GM21515 (cell line): Measurements from ENCODE around the gene INPP5E.
A peak's percentile ranks its signal among the peaks of the same experiment; 100 is the strongest.

ENCODE experiments used
- ATAC-seq: cut with Tn5 transposase; IDR thresholded peaks from one replicate; pipeline ENCODE4 v1.9.1; 2021; ENCODE audit not compliant: unreplicated experiment

INPP5E gene

DNA sequence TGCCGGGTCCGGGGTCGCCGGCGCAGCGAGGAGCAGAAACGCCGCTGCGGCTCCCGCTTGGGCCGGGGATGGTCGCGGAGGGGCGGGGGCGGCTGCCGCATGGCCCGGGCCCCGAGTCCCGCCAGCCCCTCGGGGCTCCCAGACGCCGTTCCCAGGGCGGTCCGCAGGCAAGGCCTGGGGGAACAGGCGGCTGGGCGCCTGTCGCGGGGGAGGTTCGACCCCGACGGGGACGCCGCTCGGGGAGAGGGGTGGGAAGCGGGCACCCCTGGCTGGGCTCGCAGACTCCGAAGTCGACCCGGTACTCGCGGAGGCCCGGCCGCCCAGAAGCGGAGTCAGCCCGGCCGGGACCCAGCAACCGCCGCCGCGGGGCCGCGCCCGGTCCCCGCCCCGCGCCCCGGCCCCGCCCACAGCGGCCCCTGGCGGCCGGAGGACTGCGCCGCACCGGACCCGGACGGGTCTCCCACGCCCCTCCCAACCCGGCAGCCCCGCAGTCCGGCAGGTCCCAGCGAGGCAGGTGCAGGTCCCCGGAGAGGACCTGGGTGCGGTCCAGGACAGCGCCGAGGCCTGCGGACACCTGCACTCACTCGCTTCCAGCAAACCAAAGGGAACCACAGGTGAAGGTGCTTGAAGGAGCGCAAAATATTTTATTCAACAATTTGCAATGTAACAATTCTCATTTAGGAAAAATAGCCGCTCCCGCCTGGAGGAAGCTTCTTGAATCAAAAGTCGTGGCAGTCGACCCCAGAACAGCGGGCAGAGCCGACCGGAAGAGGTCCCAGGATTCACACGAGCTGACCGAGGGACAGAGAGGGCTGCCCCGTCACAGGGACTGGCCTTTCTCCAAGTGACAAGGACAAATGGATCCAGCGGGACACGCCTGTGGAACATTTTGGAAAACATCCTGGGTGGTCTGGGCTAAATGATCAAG, at the start of gene INPP5E:
Gene INPP5E (minus strand): TSS at position 365 of the 928 bp plus-strand sequence. CDS start 426 bp downstream, outside the sequence.
- ATAC-seq = peak; percentile 59

DNA sequence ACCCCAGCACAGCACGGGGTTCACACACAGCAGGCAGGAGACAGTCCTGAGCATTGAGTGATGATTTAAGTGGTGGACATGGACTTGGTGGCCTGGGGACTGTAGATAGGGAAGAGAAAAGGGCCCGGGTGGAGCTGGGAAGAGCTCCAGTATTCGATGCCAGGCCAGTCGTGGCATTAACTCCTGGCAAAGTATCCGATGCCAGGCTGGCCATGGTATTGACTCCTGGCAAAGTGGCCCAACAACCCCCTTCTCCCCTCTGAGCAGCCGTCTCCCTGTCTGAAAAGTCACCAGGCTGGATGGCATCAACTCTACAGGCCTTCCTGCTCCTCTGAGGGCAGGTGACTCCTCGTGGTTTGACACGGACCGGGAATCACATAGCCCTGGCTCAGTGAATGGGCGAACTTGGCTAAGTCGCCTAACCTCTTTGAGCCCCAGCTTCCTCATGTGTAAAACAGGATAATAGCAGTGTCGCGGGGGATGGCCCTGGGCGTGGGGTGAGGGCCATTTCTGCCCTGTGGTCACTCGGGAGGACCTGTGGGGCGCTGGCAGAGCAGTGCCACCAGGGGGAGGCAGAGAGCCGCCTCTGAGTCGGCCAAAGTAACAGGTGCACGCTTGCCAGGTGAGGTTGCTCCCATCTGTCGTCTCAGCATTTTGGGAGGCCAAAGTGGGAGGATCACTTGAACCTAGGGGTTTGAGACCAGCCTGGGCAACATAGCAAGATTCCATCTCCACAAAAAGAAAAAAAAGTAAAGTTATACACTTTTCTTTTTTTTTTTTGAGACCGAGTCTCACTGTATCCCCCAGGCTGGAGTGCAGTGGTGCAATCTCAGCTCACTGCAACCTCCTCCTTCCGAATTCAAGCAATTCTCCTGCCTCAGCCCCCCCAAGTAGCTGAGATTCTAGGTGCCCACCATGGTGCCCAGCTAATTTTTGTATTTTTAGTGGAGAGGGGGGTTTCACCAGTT, 48.9 kb upstream of the INPP5E start:
- ATAC-seq = no peak

GRCh38 chr9:136487672-136488071, 48.0 kb upstream of the INPP5E start:
- no peak for ATAC-seq

DNA sequence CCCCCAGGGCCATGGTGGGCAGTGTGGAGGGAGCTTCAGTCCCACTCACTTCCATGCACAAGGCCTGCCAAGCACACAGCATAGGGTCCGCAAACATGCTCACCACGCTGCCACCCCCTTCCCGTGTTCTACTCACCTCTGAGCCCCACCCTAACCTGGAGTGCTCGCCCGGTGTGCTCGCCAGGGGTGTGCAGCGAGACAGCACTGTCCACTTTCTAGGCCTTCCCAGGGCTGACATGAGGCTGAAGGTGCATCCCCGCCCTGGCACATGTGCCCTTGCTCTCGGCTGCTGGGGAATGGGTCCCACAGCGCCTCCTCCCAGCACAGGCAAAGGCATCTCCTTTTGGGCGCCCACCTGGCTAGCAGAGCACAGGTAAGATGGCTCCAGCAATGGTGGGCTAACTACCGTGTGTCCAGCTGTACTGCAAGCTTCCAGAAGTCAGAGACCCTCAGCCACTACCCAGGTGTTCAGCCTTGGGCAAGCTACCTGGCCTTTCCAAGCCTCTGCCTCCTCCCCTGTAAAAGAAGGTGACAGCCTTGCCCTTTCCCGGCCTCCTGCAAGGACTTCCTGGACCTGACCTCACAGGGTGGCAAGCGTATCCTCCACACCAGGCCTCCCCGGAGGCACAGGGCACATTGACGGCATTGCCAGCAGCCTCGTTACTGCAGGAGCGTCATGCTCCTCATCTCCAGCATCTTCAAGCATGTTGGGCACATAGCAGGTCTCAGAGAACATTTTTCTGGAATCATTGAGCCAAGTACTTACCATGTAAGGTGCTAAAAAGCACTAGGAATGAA, 47.4 kb upstream of the INPP5E start:
- ATAC-seq = no peak

GRCh38 chr9:136486131-136486530, 46.5 kb upstream of the INPP5E start:
- ATAC-seq = no peak

GRCh38 chr9:136485049-136486045, 45.7 kb upstream of the INPP5E start:
- ATAC-seq = no peak

DNA sequence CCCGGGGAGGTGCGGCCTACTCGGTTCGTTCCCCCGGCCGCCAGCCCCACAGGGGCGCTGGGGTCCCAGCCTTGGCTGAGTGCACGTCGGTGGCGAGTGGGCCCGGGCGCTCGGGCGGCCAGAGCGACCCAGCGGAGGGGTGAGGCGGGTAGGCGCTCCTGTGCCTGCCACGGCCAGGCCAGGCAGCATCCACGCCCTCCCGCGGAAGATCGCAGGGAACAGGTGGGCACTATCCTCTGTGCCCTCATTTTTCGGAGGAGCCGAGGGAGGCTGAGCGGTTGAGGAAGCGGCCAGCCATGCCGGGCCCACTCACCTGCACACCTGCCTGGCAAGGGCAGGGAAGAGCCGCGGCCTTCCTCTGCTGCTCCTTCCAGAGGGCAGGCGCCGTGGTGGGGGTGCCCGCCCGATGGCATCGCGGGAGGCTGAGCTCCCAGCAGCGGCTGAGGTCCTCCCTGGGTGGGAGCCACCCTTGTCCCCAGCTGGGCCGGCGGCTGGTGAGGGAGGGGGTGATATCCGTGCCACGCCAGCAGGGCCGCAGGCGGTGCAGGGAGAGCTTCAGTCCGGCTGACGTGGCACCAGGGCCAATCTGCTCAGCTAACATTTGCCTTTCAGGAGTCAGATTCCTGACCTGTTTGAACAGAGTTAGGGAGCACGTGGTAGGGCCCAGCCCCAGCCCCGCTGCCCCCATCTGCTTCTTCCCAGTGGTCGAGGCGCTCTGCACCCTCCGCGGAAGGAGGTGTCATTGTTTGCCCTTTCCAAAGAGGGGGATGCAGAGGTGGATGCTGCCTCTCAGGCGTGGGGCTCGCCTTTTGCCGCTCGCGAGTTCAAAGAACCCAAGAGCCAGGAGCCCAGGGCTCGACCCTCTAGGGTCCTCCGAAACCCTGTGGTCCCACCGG, 44.8 kb upstream of the INPP5E start:
- ATAC-seq = peak; percentile 5

DNA sequence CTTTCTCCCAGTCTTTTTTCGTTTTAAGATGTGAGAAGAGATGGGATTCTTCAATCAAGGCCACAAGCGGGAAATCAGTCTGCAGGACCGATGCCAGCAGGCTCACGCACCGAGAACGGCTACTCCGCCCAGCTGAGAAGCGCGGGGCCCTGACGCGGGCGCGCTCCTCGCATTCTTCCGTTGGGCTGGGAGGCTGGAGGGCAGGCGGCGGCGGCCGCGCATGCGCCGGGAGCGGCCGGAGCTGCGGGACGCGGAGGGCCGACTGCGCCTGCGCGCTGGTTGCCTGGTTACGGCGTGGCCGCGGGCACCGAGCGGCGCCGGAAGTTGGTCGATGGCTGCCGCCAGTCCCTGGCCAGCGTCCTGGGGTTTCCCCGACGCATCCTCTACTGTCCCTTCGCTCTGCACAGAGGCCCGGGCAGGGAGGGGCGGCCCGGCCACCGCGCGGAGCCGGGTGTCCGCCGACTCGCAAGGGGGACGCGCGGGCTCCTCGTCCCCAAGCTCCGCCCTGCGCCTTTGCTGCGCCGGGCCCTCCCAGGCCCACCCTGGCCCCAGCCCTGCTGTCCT, 44.0 kb upstream of the INPP5E start:
- peak; percentile 63 for ATAC-seq

DNA sequence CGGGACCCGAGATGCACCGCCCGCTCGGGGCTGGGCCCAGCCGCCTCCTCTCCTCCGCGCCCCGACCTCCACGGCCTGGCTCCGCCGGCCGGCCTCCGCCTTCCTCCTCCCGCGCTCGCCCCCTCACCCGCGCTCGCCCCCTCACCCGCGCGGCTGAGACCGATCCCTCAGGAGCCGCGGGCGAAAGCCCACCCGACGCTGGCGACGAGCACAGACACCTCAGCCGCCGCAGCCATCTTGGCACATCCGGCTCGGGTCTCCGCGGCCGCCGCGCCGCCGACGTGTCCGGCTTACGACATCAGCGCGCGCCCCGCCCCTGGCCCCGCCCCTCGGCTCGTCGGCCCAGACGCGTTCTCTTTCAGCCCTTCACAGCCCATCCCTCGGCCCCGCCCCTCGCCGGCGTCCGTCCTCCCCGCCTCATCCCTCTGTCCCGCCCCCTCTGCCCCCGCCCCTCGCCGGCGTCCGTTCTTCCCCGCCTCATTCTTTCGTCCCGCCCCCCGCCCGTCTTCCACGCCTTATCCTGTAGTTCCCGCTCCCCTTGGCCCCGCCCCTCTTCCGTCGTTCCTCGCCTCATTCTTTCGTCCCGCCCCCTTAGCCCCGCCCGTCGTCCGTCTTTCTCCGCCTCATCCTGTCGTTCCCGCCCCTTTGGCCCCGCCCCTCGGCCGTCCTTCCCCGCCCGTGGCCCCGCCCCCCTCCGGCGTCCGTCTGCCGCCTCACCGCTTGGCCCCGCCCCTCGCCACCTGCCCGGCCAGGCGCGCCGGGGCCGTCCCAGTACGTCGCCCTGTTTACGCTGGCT, 43.3 kb upstream of the INPP5E start, which contains the start of gene SEC16A:
Gene SEC16A (minus strand): TSS at position 248 of the 796 bp plus-strand sequence. CDS start 5,425 bp downstream, outside the sequence.
- ATAC-seq = peak; percentile 49

DNA sequence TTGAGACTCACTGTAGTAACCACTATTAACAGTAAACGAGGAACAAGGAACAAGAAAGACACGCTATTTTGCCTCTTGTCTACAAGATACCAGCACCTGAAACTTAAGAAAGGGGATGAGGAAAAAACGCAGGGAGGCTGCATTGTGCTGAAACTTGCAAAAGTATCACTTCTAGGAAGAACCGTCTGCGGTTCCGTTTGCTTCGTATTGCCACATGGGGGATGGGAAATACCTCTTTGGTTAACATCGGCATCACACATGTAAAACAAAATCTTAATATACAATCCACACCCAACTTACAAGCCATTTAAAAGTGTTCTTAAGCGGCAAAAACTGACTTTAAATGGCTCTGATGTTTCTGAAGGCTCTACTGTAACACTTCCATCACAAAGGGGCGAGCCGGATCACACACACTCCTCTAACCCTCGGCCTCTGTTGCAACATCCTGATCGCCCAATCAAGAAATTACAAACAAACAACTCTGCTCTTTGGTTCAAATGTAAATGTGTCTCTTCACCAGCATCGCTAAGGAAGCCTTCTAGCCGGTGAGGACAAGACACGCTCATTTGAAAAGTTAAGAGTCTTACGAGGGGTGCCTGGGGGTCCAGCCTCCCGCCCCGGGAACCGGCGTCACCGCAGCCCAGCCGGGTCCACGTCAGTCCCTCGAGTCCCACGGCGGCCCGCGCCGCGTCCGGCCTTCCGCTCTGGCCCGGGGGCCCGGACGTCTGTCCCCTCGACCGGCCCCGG, 42.6 kb upstream of the INPP5E start:
- no peak for ATAC-seq

GRCh38 chr9:136481558-136481957, 41.9 kb upstream of the INPP5E start:
- ATAC-seq = no peak

- ATAC-seq = no peak
Observed at GRCh38 chr9:136476369-136477150, 36.9 kb upstream of the INPP5E start.

DNA sequence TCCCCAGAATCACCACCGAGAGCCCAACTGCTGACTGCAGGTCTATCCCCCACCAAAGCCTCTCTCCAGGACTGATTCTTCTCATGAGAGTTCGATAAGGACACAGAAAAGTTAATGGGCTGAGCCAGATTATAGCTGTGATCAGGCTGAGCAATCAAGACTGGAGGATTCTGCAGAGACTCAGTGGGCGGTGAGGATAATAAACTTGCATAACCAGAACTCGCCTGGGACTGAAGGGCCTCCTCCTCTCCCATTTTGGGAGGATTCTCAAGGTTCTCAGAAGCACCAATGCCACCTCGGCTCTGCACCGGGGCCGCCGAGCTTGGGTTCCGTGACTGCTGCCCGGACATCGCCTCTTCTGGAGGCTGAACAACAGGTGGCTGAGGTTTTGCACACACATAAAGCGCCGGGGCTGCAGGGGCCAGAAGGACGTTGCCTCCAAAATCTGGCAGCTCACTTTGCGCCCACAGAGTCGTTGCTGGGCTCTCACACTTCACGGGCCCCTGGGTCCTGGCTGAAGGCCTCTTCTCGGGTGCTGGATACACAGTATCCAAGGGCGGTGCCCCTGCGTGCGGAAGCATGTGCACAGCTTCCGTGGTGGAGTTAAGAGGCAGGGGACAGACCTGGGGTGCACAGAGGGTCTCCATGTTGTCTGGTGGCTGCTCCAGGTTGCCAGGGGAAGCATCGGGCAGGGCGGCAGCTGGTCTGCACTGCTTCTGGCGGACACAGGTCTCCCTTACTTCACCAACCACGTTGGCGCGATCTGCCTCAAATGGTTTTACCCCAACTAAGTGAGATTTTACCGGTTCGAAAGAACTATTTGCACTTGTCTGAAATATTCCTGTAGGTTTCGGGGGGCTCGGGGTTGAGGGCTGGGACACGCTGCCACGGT, 35.6 kb upstream of the INPP5E start:
- no peak for ATAC-seq

- no peak for ATAC-seq
Observed at GRCh38 chr9:136474021-136474640, 34.5 kb upstream of the INPP5E start.
